Measurements from ENCODE around the gene GLYATL2. TPM values are rescaled to one million over a fixed set of nuclear protein-coding genes. Genes with fewer than 3 reads are reported as not detected.

The GLYATL2 gene
- total and polyA plus RNA-seq, 10 of the 15 experiments (the other 5 are each of a cell fraction or from before 2014, with no cell fraction given): 0.13 to 0.97 (median 0.49) TPM

GRCh38 chr11:58866788-58867187, 22.3 kb upstream of the GLYATL2 start:
- no peak overlapping the region for H3K4me2 ChIP-seq (ENCODE audit: control insufficient read depth, insufficient read depth)
- no peak overlapping the region for H3K9ac ChIP-seq (ENCODE audit: control insufficient read depth, insufficient read depth, low read length)
- intact Hi-C loops (cut with micrococcal nuclease; ENCODE audit: unreplicated experiment) (no loop called here), in situ Hi-C loops (cut with MboI) (no loop called here)
- H3K9me3 ChIP-seq (replicated peaks; ENCODE audit: control insufficient read depth, insufficient read depth, low read length): no peaks in the 10 kb centered on the region; the same call in 2 of the 3 replicates
- no peaks in the 10 kb centered on the region for H3K4me1 ChIP-seq (ENCODE audit: control insufficient read depth, insufficient read depth, low read length)
- no peak overlapping the region for H3K27ac ChIP-seq (ENCODE audit: control insufficient read depth, insufficient read depth)
- DNase-seq (ENCODE audit: low read depth, low spot score): no peak
- CTCF ChIA-PET: no interaction called here
- WGBS (ENCODE audit: insufficient coverage, insufficient replicate concordance, low lambda C conversion rate, missing lambda C conversion rate): 0% methylated on average over 1 of the region's 1 CpG
- no peaks in the 10 kb centered on the region for H3K36me3 ChIP-seq (ENCODE audit: control insufficient read depth in 2 of 2, insufficient read depth in 2 of 2, low read length in 1 of 2)
- H2AFZ ChIP-seq (ENCODE audit: control insufficient read depth, low read depth, low read length): no peak overlapping the region
- H4K20me1 ChIP-seq (ENCODE audit: control insufficient read depth, insufficient read depth): no peaks in the 10 kb centered on the region
- SMC1A ChIA-PET (ENCODE audit: uncharacterized antibody, unreplicated experiment): no interaction called here
- no TSS peak for BruUV-seq (replicated peaks)
- H3K79me2 ChIP-seq (ENCODE audit: control insufficient read depth, insufficient read depth, low read length): no peaks in the 10 kb centered on the region
- ATAC-seq: no peak
- no peaks in the 10 kb centered on the region for H3K27me3 ChIP-seq (replicated peaks in 1 of 2; ENCODE audit: control insufficient read depth in 2 of 2, insufficient read depth in 2 of 2, low read length in 1 of 2)
- RAD21 ChIA-PET (ENCODE audit: unreplicated experiment): no interaction called here
- no peak for FAIRE-seq
- H3K4me3 ChIP-seq: no peak overlapping the region
- POLR2A ChIA-PET: no interaction called here
- TF ChIP-seq EP300 (IDR thresholded peaks at IDR 0.05; ENCODE audit: borderline replicate concordance in 1 of 2, control insufficient read depth in 1 of 2, low read depth in 2 of 2, low read length in 2 of 2): no peak
- no peak for TF ChIP-seq PKNOX1 (IDR thresholded peaks at IDR 0.05)
- no peak for TF ChIP-seq JUNB (IDR thresholded peaks at IDR 0.05)
- no peak for TF ChIP-seq ZBTB40 (IDR thresholded peaks at IDR 0.05; ENCODE audit: borderline replicate concordance)
- no peak for TF ChIP-seq TCF3 (IDR thresholded peaks at IDR 0.05; ENCODE audit: borderline replicate concordance, insufficient read depth, low read depth, low read length)
- no peak for TF ChIP-seq CBX3 (IDR thresholded peaks at IDR 0.05; ENCODE audit: borderline replicate concordance, low read depth)
- no peak for TF ChIP-seq SMAD1 (IDR thresholded peaks at IDR 0.05; ENCODE audit: low read depth, partially characterized antibody)
- no peak for TF ChIP-seq SRF (IDR thresholded peaks at IDR 0.05; ENCODE audit: low read depth in 2 of 2, low read length in 2 of 2)
- TF ChIP-seq RCOR1 (conservative IDR thresholded peaks at IDR 0.05; ENCODE audit: low read depth, low read length): no peak
- TF ChIP-seq IKZF1 (conservative IDR thresholded peaks at IDR 0.05): no peak
- TF ChIP-seq REST (IDR thresholded peaks at IDR 0.05; ENCODE audit: low read depth, low read length): no peak
- no peak for TF ChIP-seq ZBTB11 (CRISPR knock-in tag; IDR thresholded peaks at IDR 0.05)

Measured in GM12878 (cell line).